Renal pelvis (tissue), 4 donors: Measurements from ENCODE around the gene CMYA5. TPM values are rescaled to one million over a fixed set of nuclear protein-coding genes. Genes with fewer than 3 reads are reported as not detected.
A peak's percentile ranks its signal among the peaks of the same experiment; 100 is the strongest.
"Not testable (repeated sequence)": the region's sequence is repeated elsewhere in the genome, so short reads cannot be mapped to it uniquely, and the experiment has no call there.

ENCODE experiments used
- DNase-seq: peaks from one replicate; pipeline ENCODE4 v3.0.0-alpha.2; 2013
- polyA plus RNA-seq, 3 donors: library from polyadenylated mRNA; unstranded; fragments of 120-200 nt; gene quantifications; one replicate each; pipeline ENCODE4 v1.2.1, GENCODE V29; 2013; ENCODE audit not compliant: insufficient read length in 3 of 3

The CMYA5 gene
- polyA plus RNA-seq, 3 donors, result 17.7 to 27.6 (median 23.3) TPM

GRCh38 chr5:79746642-79747569 is 57.3 kb downstream of the CMYA5 start:
- no peak for DNase-seq

GRCh38 chr5:79750611-79751510 is 61.2 kb downstream of the CMYA5 start:
- DNase-seq, result no peak

- no peak for DNase-seq
These were observed 63.5 kb downstream of the CMYA5 start for GRCh38 chr5:79753092-79753491.

GRCh38 chr5:79753877-79754645 is 64.4 kb downstream of the CMYA5 start:
- DNase-seq, result no peak

- no peak for DNase-seq
These were observed 65.4 kb downstream of the CMYA5 start for GRCh38 chr5:79754865-79755555.

GRCh38 chr5:79756076-79756475 is 66.4 kb downstream of the CMYA5 start:
- DNase-seq, result no peak

- no peak for DNase-seq
These were observed 69.8 kb downstream of the CMYA5 start for GRCh38 chr5:79759436-79759835.

- DNase-seq, result no peak
These were observed 70.2 kb downstream of the CMYA5 start for GRCh38 chr5:79759848-79760247.

GRCh38 chr5:79762929-79763328 is 73.3 kb downstream of the CMYA5 start:
- DNase-seq, result no peak

GRCh38 chr5:79764147-79764546 is 74.5 kb downstream of the CMYA5 start:
- not testable (repeated sequence) for DNase-seq

GRCh38 chr5:79771387-79771786 is 81.8 kb downstream of the CMYA5 start:
- DNase-seq, result no peak

- DNase-seq, result peak; percentile 27
These were observed 83.0 kb downstream of the CMYA5 start for GRCh38 chr5:79772651-79773050.

GRCh38 chr5:79773612-79774011 is 84.0 kb downstream of the CMYA5 start:
- DNase-seq, result no peak

GRCh38 chr5:79774171-79774854 is 84.7 kb downstream of the CMYA5 start:
- no peak for DNase-seq

GRCh38 chr5:79774855-79775237 is 85.2 kb downstream of the CMYA5 start:
- no peak for DNase-seq

- not testable (repeated sequence) for DNase-seq
These were observed 95.1 kb downstream of the CMYA5 start for GRCh38 chr5:79784741-79785140.

- no peak for DNase-seq
These were observed 96.3 kb downstream of the CMYA5 start for GRCh38 chr5:79785983-79786382.

GRCh38 chr5:79787448-79787847 is 97.8 kb downstream of the CMYA5 start:
- DNase-seq, result no peak

GRCh38 chr5:79791843-79792242 is 102.2 kb downstream of the CMYA5 start:
- no peak for DNase-seq

- DNase-seq, result no peak
These were observed 102.8 kb downstream of the CMYA5 start for GRCh38 chr5:79792463-79792862.

GRCh38 chr5:79793304-79793703 is 103.7 kb downstream of the CMYA5 start:
- DNase-seq, result no peak
